Measurements from ENCODE around the gene ITSN2.

ITSN2 gene

GRCh38 chr2:24365051-24365450 is 4.7 kb upstream of the ITSN2 start:
- in situ Hi-C loops (cut with HindIII; ENCODE audit: low sequenced_read_pairs): no loop called here

- in situ Hi-C loops (cut with HindIII; ENCODE audit: low sequenced_read_pairs): no loop called here
Observed at GRCh38 chr2:24363301-24363700, 3.0 kb upstream of the ITSN2 start.

GRCh38 chr2:24362253-24362652 is 1.9 kb upstream of the ITSN2 start:
- in situ Hi-C loops (cut with HindIII; ENCODE audit: low sequenced_read_pairs): no loop called here

- in situ Hi-C loops (cut with HindIII; ENCODE audit: low sequenced_read_pairs): no loop called here
Observed at GRCh38 chr2:24360963-24361330, 611 bp upstream of the ITSN2 start.

GRCh38 chr2:24359129-24360049 is 947 bp downstream of the ITSN2 start:
- in situ Hi-C loops (cut with HindIII; ENCODE audit: low sequenced_read_pairs): loop anchor here (10.0 kb wide), 1 partner anchor 65 kb away; no protein-coding TSS in a partner anchor

GRCh38 chr2:24357767-24358166 is 2.6 kb downstream of the ITSN2 start:
- in situ Hi-C loops (cut with HindIII; ENCODE audit: low sequenced_read_pairs): loop anchor here (10.0 kb wide), 1 partner anchor 63 kb away; no protein-coding TSS in a partner anchor

GRCh38 chr2:24357115-24357514 is 3.2 kb downstream of the ITSN2 start:
- in situ Hi-C loops (cut with HindIII; ENCODE audit: low sequenced_read_pairs): loop anchor here (10.0 kb wide), 1 partner anchor 62 kb away; no protein-coding TSS in a partner anchor

- in situ Hi-C loops (cut with HindIII; ENCODE audit: low sequenced_read_pairs): loop anchor here (10.0 kb wide), 1 partner anchor 60 kb away; no protein-coding TSS in a partner anchor
Observed at GRCh38 chr2:24354957-24355356, 5.4 kb downstream of the ITSN2 start.

- in situ Hi-C loops (cut with HindIII; ENCODE audit: low sequenced_read_pairs): loop anchor here (10.0 kb wide), 1 partner anchor 60 kb away; no protein-coding TSS in a partner anchor
Observed at GRCh38 chr2:24354395-24354794, 5.9 kb downstream of the ITSN2 start.

- in situ Hi-C loops (cut with HindIII; ENCODE audit: low sequenced_read_pairs): loop anchor here (10.0 kb wide), 1 partner anchor 59 kb away; no protein-coding TSS in a partner anchor
Observed at GRCh38 chr2:24353973-24354372, 6.4 kb downstream of the ITSN2 start.

GRCh38 chr2:24353364-24353763 is 7.0 kb downstream of the ITSN2 start:
- in situ Hi-C loops (cut with HindIII; ENCODE audit: low sequenced_read_pairs): loop anchor here (10.0 kb wide), 1 partner anchor 59 kb away; no protein-coding TSS in a partner anchor

GRCh38 chr2:24352664-24353063 is 7.7 kb downstream of the ITSN2 start:
- in situ Hi-C loops (cut with HindIII; ENCODE audit: low sequenced_read_pairs): loop anchor here (10.0 kb wide), 1 partner anchor 58 kb away; no protein-coding TSS in a partner anchor

- in situ Hi-C loops (cut with HindIII; ENCODE audit: low sequenced_read_pairs): loop anchor here (10.0 kb wide), 1 partner anchor 57 kb away; no protein-coding TSS in a partner anchor
Observed at GRCh38 chr2:24351981-24352380, 8.4 kb downstream of the ITSN2 start.

GRCh38 chr2:24351627-24351938 is 8.8 kb downstream of the ITSN2 start:
- in situ Hi-C loops (cut with HindIII; ENCODE audit: low sequenced_read_pairs): loop anchor here (10.0 kb wide), 1 partner anchor 57 kb away; no protein-coding TSS in a partner anchor

- in situ Hi-C loops (cut with HindIII; ENCODE audit: low sequenced_read_pairs): loop anchor here (10.0 kb wide), 1 partner anchor 56 kb away; no protein-coding TSS in a partner anchor
Observed at GRCh38 chr2:24350826-24351626, 9.3 kb downstream of the ITSN2 start.

- in situ Hi-C loops (cut with HindIII; ENCODE audit: low sequenced_read_pairs): no loop called here
Observed at GRCh38 chr2:24349097-24349496, 11.2 kb downstream of the ITSN2 start.

- in situ Hi-C loops (cut with HindIII; ENCODE audit: low sequenced_read_pairs): no loop called here
Observed at GRCh38 chr2:24345937-24346336, 14.4 kb downstream of the ITSN2 start.

GRCh38 chr2:24343225-24343882 is 17.0 kb downstream of the ITSN2 start:
- in situ Hi-C loops (cut with HindIII; ENCODE audit: low sequenced_read_pairs): no loop called here

- in situ Hi-C loops (cut with HindIII; ENCODE audit: low sequenced_read_pairs): no loop called here
Observed at GRCh38 chr2:24342110-24342910, 18.0 kb downstream of the ITSN2 start.

GRCh38 chr2:24339856-24340262 is 20.5 kb downstream of the ITSN2 start:
- in situ Hi-C loops (cut with HindIII; ENCODE audit: low sequenced_read_pairs): no loop called here
